ACHN (cell line): ENCODE data around the gene SUPT4H1.

Experiments
- DNase-seq: peaks from one replicate; pipeline ENCODE4 v3.0.0-alpha.2; 2015
- in situ Hi-C: cut with HindIII; loops from 2 replicates; pipeline ENCODE4 v1.10.0; 2017; ENCODE audit warnings: low sequenced_read_pairs, low pct_ligation_motif_present, low pct_unique_long_range_greater_than_20kb

Gene SUPT4H1

GRCh38 chr17:58302171-58302918 is 49.7 kb downstream of the SUPT4H1 start:
- in situ Hi-C loops, result no loop called here
- DNase-seq, result no peak

- in situ Hi-C loops, result no loop called here
- no peak for DNase-seq
Measured at GRCh38 chr17:58301504-58302150, 50.4 kb downstream of the SUPT4H1 start.

- in situ Hi-C loops, result no loop called here
Measured at GRCh38 chr17:58300336-58300735, 51.7 kb downstream of the SUPT4H1 start.

More at GRCh38 chr17:58300336-58300735, 51.7 kb downstream of the SUPT4H1 start:
- no peak for DNase-seq
